NT2/D1 (cell line): ENCODE data around the gene GGACT.

Source experiments
- SUZ12 ChIP-seq: IDR thresholded peaks from 2 replicates; pipeline ENCODE4 v1.6.1; 2011; ENCODE audit not compliant: insufficient read length, insufficient read depth; ENCODE audit errors: extremely low read depth
- YY1 ChIP-seq: IDR thresholded peaks from 2 replicates; pipeline ENCODE4 v1.6.1; 2011; ENCODE audit not compliant: insufficient read length, insufficient read depth
- ZNF274 ChIP-seq: IDR thresholded peaks from 2 replicates; pipeline ENCODE4 v1.6.1; 2011; ENCODE audit warnings: mild to moderate bottlenecking, low read depth, low read length

DNA sequence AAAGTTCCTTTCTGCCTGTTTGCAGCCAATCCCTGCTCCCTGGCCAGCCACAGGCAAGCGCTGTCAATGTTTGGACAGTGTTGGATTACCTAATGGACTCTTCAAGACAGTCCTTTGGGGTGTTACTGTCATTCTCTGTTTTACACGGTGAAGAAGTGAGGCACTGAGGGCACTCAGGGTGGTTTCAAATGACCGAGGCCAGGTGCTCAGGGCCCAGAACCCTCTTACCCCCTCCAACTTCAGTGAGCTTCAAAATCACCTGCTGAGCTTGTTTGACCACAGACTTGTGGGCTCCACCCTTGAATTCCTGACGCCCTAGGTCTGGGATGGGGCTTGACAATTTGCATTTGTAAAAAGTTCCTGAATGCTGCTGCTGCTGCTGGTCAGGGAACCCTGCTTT is 97.9 kb downstream of the GGACT start:
- no peak for TF ChIP-seq ZNF274
- no peak for TF ChIP-seq YY1
- no peak for TF ChIP-seq SUZ12
